ENCODE measurements around the gene SHISA6. TPM values are rescaled to one million over a fixed set of nuclear protein-coding genes. Genes with fewer than 3 reads are reported as not detected.

Gene SHISA6
- total RNA-seq, 1 experiment from 2014 or later = 2.9 TPM

DNA sequence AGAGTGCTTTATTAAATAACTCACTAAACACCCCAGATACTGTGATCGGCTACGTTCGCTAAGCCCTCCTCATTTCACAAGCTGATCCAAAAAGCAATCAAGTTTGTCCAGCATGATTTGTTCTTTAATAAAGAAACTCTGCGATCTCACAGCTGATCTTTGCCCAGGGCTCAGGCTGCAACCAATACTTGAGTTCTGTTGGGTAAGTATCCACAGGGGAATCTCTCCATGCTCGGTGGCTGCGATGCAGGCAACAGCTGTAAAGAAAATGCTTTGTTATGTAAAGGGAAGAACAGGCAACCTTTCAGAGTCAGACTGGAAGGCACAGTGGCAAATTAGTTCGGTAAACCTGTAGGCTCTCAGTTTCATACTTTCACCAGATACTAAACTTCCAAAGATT is 67.5 kb downstream of the SHISA6 start:
- no CpG with 5 or more reads among the region's 7 CpGs for WGBS (ENCODE audit: extremely low coverage, insufficient read length, low lambda C conversion rate)
- Mint-ChIP-seq H3K36me3 (ENCODE audit: insufficient read depth in 1 of 3, low read depth in 3 of 3) (no peaks in the 10 kb centered on the region; a peak in 1 of 7 replicates), H3K27me3 (ENCODE audit: low read depth) (no peaks in the 10 kb centered on the region), H3K27ac (peak overlapping the region in 2 of 3 experiments; percentile 21 to 72; a peak in 2 of 7 replicates), H3K4me1 (peaks cover 6 to 11% of the 10 kb centered on the region in 2 experiments), H3K4me3 (no peak overlapping the region), H3K9me3 (no peaks in the 10 kb centered on the region)
- no peak overlapping the region for H2AK5ac ChIP-seq (ENCODE audit: insufficient read length, low read length)
- H2BK5ac ChIP-seq (ENCODE audit: insufficient read length, low read length) = no peak overlapping the region
- TF ChIP-seq, protein P1, sequence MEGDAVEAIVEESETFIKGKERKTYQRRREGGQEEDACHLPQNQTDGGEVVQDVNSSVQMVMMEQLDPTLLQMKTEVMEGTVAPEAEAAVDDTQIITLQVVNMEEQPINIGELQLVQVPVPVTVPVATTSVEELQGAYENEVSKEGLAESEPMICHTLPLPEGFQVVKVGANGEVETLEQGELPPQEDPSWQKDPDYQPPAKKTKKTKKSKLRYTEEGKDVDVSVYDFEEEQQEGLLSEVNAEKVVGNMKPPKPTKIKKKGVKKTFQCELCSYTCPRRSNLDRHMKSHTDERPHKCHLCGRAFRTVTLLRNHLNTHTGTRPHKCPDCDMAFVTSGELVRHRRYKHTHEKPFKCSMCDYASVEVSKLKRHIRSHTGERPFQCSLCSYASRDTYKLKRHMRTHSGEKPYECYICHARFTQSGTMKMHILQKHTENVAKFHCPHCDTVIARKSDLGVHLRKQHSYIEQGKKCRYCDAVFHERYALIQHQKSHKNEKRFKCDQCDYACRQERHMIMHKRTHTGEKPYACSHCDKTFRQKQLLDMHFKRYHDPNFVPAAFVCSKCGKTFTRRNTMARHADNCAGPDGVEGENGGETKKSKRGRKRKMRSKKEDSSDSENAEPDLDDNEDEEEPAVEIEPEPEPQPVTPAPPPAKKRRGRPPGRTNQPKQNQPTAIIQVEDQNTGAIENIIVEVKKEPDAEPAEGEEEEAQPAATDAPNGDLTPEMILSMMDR (conservative IDR thresholded peaks at IDR 0.05) = no peak
- H3K56ac ChIP-seq (ENCODE audit: insufficient read length, low read depth, low read length) = no peak overlapping the region
- H3K9ac ChIP-seq (ENCODE audit: extremely low read depth, insufficient read length, low read length) = no peak overlapping the region
- no peak overlapping the region for H2BK12ac ChIP-seq (ENCODE audit: insufficient read length, low read depth, low read length)
- H3K23ac ChIP-seq (ENCODE audit: insufficient read length, low read depth, low read length) = no peak overlapping the region
- no peak overlapping the region for H3K4me2 ChIP-seq (ENCODE audit: insufficient read depth, insufficient read length, low read length)
- H2AFZ ChIP-seq (ENCODE audit: low read length) = no peak overlapping the region
- no peaks in the 10 kb centered on the region for H4K20me1 ChIP-seq (ENCODE audit: control insufficient read depth, insufficient read depth, insufficient read length)
- no peaks in the 10 kb centered on the region for H3K27me3 ChIP-seq (ENCODE audit: insufficient read depth, low read length)
- no peak overlapping the region for H3K18ac ChIP-seq (ENCODE audit: insufficient read length, low read depth, low read length)
- H3K27ac ChIP-seq (ENCODE audit: insufficient read length, low read depth, low read length) = no peak overlapping the region
- H3K14ac ChIP-seq (ENCODE audit: insufficient read depth, low read length) = no peak overlapping the region
- DNase-seq = peak; percentile 50
- H2BK20ac ChIP-seq (ENCODE audit: low read depth, low read length, poor library complexity, severe bottlenecking) = no peak overlapping the region
- no peak overlapping the region for H2BK15ac ChIP-seq (ENCODE audit: low read depth, low read length)
- H3K4ac ChIP-seq (ENCODE audit: low read depth, low read length) = no peak overlapping the region
- no peak overlapping the region for H4K5ac ChIP-seq (ENCODE audit: insufficient read length, low read depth, low read length)
- peaks cover 4% of the 10 kb centered on the region for H3K4me1 ChIP-seq (ENCODE audit: insufficient read depth, low read length)
- H3T11ph ChIP-seq (ENCODE audit: low read length) = no peak overlapping the region
- no peaks in the 10 kb centered on the region for H3K9me3 ChIP-seq (ENCODE audit: control insufficient read depth, low read depth, low read length)
- H3K79me1 ChIP-seq (ENCODE audit: insufficient read depth, low read depth, low read length, poor library complexity, severe bottlenecking) = no peaks in the 10 kb centered on the region
- H3K79me2 ChIP-seq (ENCODE audit: insufficient read depth, low read length) = no peaks in the 10 kb centered on the region
- H3K23me2 ChIP-seq (ENCODE audit: insufficient read length, low read depth, low read length, poor library complexity, severe bottlenecking) = no peaks in the 10 kb centered on the region
- H2BK120ac ChIP-seq (ENCODE audit: low read depth, low read length, poor library complexity, severe bottlenecking) = no peak overlapping the region
- H4K8ac ChIP-seq (replicated peaks; ENCODE audit: insufficient read length, low read depth, low read length) = no peak overlapping the region
- H4K91ac ChIP-seq (ENCODE audit: insufficient read length, low read depth, low read length) = no peak overlapping the region
